Activated naive CD8-positive, alpha-beta T cell (primary cell): ENCODE measurements around the gene LETM1.

Experiments
- H3K27ac Mint-ChIP-seq: one replicate; pipeline ENCODE4 v1.8.0; 2021; ENCODE audit warnings: mixed read lengths
- H3K27me3 Mint-ChIP-seq: one replicate; pipeline ENCODE4 v1.8.0; 2021; ENCODE audit warnings: mixed read lengths
- H3K36me3 Mint-ChIP-seq: one replicate; pipeline ENCODE4 v1.8.0; 2021; ENCODE audit warnings: mixed read lengths
- H3K4me1 Mint-ChIP-seq: one replicate; pipeline ENCODE4 v1.8.0; 2021; ENCODE audit warnings: low read depth, mixed read lengths
- H3K4me3 Mint-ChIP-seq: one replicate; pipeline ENCODE4 v1.8.0; 2021; ENCODE audit warnings: mild to moderate bottlenecking, mixed read lengths
- H3K9me3 Mint-ChIP-seq: one replicate; pipeline ENCODE4 v1.8.0; 2021; ENCODE audit warnings: low read depth, mixed read lengths

LETM1 gene

GRCh38 chr4:1795299-1796195, 60.4 kb downstream of the LETM1 start:
- Mint-ChIP-seq H3K4me3 (no peak overlapping the region), H3K36me3 (no peaks in the 10 kb centered on the region), H3K9me3 (no peaks in the 10 kb centered on the region), H3K4me1 (no peaks in the 10 kb centered on the region), H3K27ac (no peak overlapping the region), H3K27me3 (peaks cover 4% of the 10 kb centered on the region)

- H3K9me3 Mint-ChIP-seq: no peaks in the 10 kb centered on the region
- H3K4me1 Mint-ChIP-seq: no peaks in the 10 kb centered on the region
- H3K4me3 Mint-ChIP-seq: no peak overlapping the region
- no peaks in the 10 kb centered on the region for H3K36me3 Mint-ChIP-seq
- H3K27ac Mint-ChIP-seq: no peak overlapping the region
- peaks cover 4% of the 10 kb centered on the region for H3K27me3 Mint-ChIP-seq
These were observed 61.1 kb downstream of the LETM1 start for GRCh38 chr4:1794809-1795298.

GRCh38 chr4:1793940-1794808, 61.8 kb downstream of the LETM1 start:
- peaks cover 4% of the 10 kb centered on the region for H3K27me3 Mint-ChIP-seq
- H3K4me3 Mint-ChIP-seq: no peak overlapping the region
- H3K36me3 Mint-ChIP-seq: no peaks in the 10 kb centered on the region
- H3K27ac Mint-ChIP-seq: no peak overlapping the region
- no peaks in the 10 kb centered on the region for H3K4me1 Mint-ChIP-seq
- no peaks in the 10 kb centered on the region for H3K9me3 Mint-ChIP-seq

DNA sequence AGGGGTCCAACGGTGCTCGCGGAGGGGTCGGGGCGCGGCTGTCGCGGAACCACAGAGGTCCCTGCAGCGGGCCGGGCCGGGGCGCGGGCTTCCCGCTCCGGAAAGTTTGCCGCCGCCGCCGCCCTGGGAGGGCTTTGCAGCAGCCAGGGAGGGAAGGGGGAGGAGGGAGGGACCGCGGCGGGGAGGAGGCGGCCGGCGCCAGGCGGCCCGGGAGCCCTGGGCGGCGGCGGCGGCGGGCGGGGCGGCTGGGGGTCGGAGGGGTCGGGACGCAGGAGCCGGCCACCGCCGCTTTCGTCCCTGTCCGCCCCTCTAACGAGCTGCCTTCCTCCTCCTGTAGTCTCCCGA, 62.5 kb downstream of the LETM1 start:
- Mint-ChIP-seq H3K4me1 (no peaks in the 10 kb centered on the region), H3K9me3 (no peaks in the 10 kb centered on the region), H3K27me3 (peaks cover 4% of the 10 kb centered on the region), H3K36me3 (no peaks in the 10 kb centered on the region), H3K27ac (no peak overlapping the region), H3K4me3 (no peak overlapping the region)

GRCh38 chr4:1792832-1793495, 63.0 kb downstream of the LETM1 start, which contains the start of gene FGFR3:
Gene FGFR3 (plus strand): TSS chr4:1793293. CDS start chr4:1793935, 642 bp downstream.
- Mint-ChIP-seq H3K27ac (no peak within 1 kb of the TSS), H3K9me3 (no peaks in the 10 kb centered on the region), H3K27me3 (peaks cover 4% of the 10 kb centered on the region), H3K4me3 (no peak within 1 kb of the TSS), H3K36me3 (no peaks in the 10 kb centered on the region), H3K4me1 (no peaks in the 10 kb centered on the region)

DNA sequence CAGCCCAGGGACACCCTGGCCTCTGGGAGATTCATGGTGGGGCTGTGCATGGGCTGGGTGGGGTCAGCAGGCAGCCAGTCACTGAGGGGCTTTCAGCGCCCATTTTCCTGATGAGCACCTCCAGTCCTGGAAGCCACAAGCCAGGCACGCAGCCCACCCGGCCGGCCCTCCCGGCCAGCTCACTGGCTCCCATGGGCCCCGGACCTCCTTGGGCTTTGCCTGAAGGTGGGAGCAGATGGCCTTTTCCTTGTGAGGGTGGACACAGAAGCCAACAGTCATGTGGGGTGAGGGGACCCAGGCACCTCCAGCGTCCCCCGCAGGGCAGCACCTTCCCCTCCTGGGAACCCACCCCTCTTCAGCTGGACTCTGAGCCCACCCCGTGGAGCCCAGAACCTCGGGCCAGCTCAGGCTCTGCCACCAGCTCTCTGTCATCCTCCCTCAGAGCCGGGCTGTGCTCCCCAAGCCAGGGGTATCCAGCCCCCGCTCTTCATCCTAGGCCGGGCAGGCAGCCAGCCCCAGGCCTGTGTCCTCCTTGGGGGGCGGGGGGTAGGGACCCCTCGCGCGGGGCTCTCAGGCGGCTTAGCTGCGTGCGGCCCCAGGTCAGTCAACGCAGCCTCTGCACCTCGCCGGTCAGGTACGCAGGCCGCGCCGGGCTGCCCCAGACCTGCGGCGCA, 63.7 kb downstream of the LETM1 start:
- Mint-ChIP-seq H3K4me3 (no peak overlapping the region), H3K36me3 (no peaks in the 10 kb centered on the region), H3K27ac (no peak overlapping the region), H3K9me3 (no peaks in the 10 kb centered on the region), H3K27me3 (peaks cover 4% of the 10 kb centered on the region), H3K4me1 (no peaks in the 10 kb centered on the region)

GRCh38 chr4:1790005-1790404, 66.0 kb downstream of the LETM1 start:
- no peak overlapping the region for H3K27ac Mint-ChIP-seq
- no peaks in the 10 kb centered on the region for H3K9me3 Mint-ChIP-seq
- no peaks in the 10 kb centered on the region for H3K36me3 Mint-ChIP-seq
- no peak overlapping the region for H3K4me3 Mint-ChIP-seq
- H3K4me1 Mint-ChIP-seq: no peaks in the 10 kb centered on the region
- H3K27me3 Mint-ChIP-seq: no peaks in the 10 kb centered on the region

DNA sequence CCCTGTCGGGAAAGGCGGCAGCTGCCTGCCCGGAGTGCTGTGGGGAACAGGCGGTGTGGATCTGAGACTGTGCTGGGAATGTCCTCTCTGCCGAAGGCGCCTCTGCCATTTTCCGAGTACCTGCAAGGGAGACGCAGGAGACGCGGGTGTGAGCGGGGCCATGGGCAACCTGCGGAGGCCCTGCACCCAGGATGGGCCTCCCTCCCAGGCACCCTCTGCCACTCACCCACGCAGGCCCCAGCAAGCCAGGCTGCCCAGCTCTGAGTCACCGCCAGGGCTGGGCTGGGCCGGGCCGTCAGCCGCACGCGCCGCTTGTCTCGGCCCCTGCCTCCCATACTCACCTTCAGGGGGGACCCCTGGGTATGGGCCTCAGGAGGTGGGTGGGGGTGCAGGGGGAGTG, 66.4 kb downstream of the LETM1 start:
- Mint-ChIP-seq H3K36me3 (no peaks in the 10 kb centered on the region), H3K4me1 (no peaks in the 10 kb centered on the region), H3K9me3 (no peaks in the 10 kb centered on the region), H3K4me3 (no peak overlapping the region), H3K27me3 (no peaks in the 10 kb centered on the region), H3K27ac (no peak overlapping the region)

DNA sequence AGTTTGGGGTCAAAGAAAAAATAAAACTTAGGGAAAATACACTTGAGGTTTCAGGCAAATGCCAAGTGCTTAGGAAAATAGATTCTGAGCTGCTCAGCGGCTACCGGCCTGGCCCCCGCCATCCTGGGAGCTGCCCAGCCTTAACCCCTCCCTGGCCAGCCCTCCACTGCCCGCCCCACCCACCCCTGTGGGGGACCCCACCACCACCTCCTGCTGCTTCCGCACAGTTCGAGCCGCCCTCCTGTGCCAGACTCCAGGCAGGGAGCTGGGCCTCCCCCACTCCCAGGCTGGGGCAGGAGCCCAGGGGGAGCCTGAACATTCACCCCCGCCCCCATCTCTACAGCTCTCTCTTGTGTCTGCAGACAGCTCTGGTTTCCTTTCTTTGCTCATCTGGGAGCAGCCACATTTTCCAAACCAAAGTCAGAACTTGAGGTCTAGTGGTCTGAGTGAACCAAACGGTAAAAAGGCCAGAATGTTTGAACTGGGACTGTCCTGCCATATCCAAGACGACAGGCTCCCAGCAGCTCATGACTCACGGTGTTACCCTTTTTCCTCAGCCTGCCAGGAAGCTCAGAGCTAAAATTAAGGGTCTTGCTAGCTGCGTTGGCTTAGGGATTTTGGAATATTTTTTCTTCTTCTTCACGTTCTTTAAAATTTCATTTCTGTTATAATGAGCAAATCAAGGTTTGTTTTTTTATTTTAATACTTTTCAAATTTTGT, 67.5 kb downstream of the LETM1 start:
- Mint-ChIP-seq H3K4me1 (no peaks in the 10 kb centered on the region), H3K9me3 (no peaks in the 10 kb centered on the region), H3K27ac (no peak overlapping the region), H3K27me3 (no peaks in the 10 kb centered on the region), H3K36me3 (no peaks in the 10 kb centered on the region), H3K4me3 (no peak overlapping the region)

DNA sequence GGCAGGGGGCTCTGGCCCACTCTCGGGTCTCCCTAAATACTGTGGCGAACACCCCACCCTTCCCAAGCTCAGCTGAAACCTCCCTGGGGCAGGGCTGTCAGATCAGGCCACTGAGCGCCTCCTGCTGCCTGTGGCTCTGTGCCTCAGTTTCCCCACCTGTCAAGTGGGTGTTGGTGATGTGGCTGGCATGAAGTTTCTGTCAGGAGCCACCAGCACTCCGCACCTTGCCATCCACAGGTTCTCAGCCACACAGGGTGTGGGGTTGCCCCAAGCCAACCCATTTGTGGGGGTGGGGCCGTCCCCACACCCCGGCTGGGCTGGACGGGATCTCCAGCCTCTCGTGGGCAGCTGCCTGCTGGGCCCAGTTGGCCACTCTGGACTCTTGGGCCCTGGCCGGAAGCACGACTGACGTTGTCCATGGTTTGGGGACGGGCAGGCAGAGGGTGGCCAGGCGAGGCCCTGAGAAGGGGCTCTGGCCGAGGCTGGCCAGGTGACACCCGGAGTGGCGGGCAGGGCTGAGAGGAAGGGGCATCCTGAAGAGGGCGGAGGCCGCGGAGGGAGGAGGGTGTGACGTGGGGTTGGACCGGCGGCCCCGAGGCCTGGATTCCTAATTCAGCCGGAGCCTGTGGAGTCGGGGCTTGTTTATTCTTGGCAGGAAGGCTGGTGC, 68.4 kb downstream of the LETM1 start:
- no peaks in the 10 kb centered on the region for H3K4me1 Mint-ChIP-seq
- no peak overlapping the region for H3K4me3 Mint-ChIP-seq
- no peak overlapping the region for H3K27ac Mint-ChIP-seq
- no peaks in the 10 kb centered on the region for H3K36me3 Mint-ChIP-seq
- no peaks in the 10 kb centered on the region for H3K9me3 Mint-ChIP-seq
- no peaks in the 10 kb centered on the region for H3K27me3 Mint-ChIP-seq

- no peak overlapping the region for H3K4me3 Mint-ChIP-seq
- no peak overlapping the region for H3K27ac Mint-ChIP-seq
- H3K9me3 Mint-ChIP-seq: no peaks in the 10 kb centered on the region
- H3K36me3 Mint-ChIP-seq: no peaks in the 10 kb centered on the region
- no peaks in the 10 kb centered on the region for H3K27me3 Mint-ChIP-seq
- H3K4me1 Mint-ChIP-seq: no peaks in the 10 kb centered on the region
These were observed 69.2 kb downstream of the LETM1 start for GRCh38 chr4:1786544-1787362.

DNA sequence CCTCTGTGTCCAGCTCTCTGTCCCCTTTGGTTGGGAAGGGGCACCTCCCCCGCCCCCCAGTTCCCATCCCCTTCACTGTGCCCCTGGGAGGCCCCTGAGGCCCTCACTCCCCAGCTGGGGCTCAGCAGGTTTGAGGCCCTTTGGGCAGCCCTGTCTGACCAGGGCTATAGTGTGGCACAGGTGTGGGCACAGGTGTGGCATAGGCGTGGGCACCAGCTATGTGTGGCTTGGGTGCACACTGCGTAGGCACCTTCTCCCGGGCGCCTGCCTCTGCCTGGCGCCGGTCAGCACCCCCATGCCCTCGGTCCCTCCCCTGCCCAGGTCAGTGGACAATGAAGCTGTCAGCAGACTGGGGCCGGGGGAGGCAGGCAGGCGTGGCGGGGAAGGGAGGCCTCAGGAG, 70.4 kb downstream of the LETM1 start:
- no peaks in the 10 kb centered on the region for H3K27me3 Mint-ChIP-seq
- no peaks in the 10 kb centered on the region for H3K9me3 Mint-ChIP-seq
- H3K4me3 Mint-ChIP-seq: no peak overlapping the region
- H3K27ac Mint-ChIP-seq: no peak overlapping the region
- no peaks in the 10 kb centered on the region for H3K36me3 Mint-ChIP-seq
- no peaks in the 10 kb centered on the region for H3K4me1 Mint-ChIP-seq
